HepG2 (cell line): Measurements from ENCODE around the gene P4HB. TPM values are rescaled to one million over a fixed set of nuclear protein-coding genes. Genes with fewer than 3 reads are reported as not detected.

ENCODE experiments used
- DPF2 ChIP-seq: sonication (generic); formaldehyde crosslinking; IDR thresholded peaks from 2 replicates; pipeline ENCODE4 v1.4.0; 2020; ENCODE audit warnings: mild to moderate bottlenecking, low read depth, missing genetic modification reagents, borderline replicate concordance
- HES4 ChIP-seq: sonication (generic); formaldehyde crosslinking; IDR thresholded peaks from 2 replicates; pipeline ENCODE4 v1.9.0; 2021; ENCODE audit warnings: mild to moderate bottlenecking, missing genetic modification reagents, borderline replicate concordance
- HIVEP1 ChIP-seq: sonication (generic); formaldehyde crosslinking; IDR thresholded peaks from 2 replicates; pipeline ENCODE4 v1.4.0; 2020; ENCODE audit warnings: mild to moderate bottlenecking, missing genetic modification reagents
- MED1 ChIP-seq: sonication (generic); formaldehyde crosslinking; IDR thresholded peaks from 2 replicates; pipeline ENCODE4 v1.4.0; 2020; ENCODE audit warnings: missing genetic modification reagents
- NFYC ChIP-seq: IDR thresholded peaks from 2 replicates; pipeline ENCODE4 v1.6.1; 2016; ENCODE audit warnings: missing genetic modification reagents, missing compliant biosample characterization
- PAX8 ChIP-seq: sonication (generic); formaldehyde crosslinking; IDR thresholded peaks from 2 replicates; pipeline ENCODE4 v1.8.0; 2022; ENCODE audit warnings: mild to moderate bottlenecking, missing genetic modification reagents, borderline replicate concordance
- RFXAP ChIP-seq: sonication (generic); formaldehyde crosslinking; IDR thresholded peaks from 2 replicates; pipeline ENCODE4 v1.4.0; 2020; ENCODE audit warnings: missing genetic modification reagents, borderline replicate concordance
- ZBTB8A ChIP-seq: sonication (generic); formaldehyde crosslinking; IDR thresholded peaks from 2 replicates; pipeline ENCODE4 v1.4.0; 2020; ENCODE audit warnings: mild to moderate bottlenecking, low read depth, missing genetic modification reagents, borderline replicate concordance
- ZNF251 ChIP-seq: sonication (generic); formaldehyde crosslinking; IDR thresholded peaks from 2 replicates; pipeline ENCODE4 v1.9.0; 2021; ENCODE audit warnings: mild to moderate bottlenecking, missing genetic modification reagents
- ZNF317 ChIP-seq: sonication (generic); formaldehyde crosslinking; IDR thresholded peaks from 2 replicates; pipeline ENCODE4 v1.5.0; 2020; ENCODE audit warnings: mild to moderate bottlenecking, missing genetic modification reagents
- ZNF589 ChIP-seq: sonication (generic); formaldehyde crosslinking; conservative IDR thresholded peaks from 2 replicates; pipeline ENCODE4 v1.8.0; 2022; ENCODE audit warnings: mild to moderate bottlenecking, moderate library complexity, missing genetic modification reagents
- ZSCAN22 ChIP-seq: sonication (generic); formaldehyde crosslinking; IDR thresholded peaks from 2 replicates; pipeline ENCODE4 v1.4.0; 2020; ENCODE audit warnings: mild to moderate bottlenecking, missing genetic modification reagents
- polyA plus RNA-seq, 8 experiments: library from polyadenylated mRNA; depleted of rRNA in 3 of 8; stranded (reverse) in 7 of 8; unstranded in 1 of 8; fragments of >200 nt; fragmentation: Illumina TruSeq in 4 of 8; extraction: Trizol in 4 of 8; gene quantifications; 2 replicates each; pipeline versions ENCODE4 v1.2.1 to v1.2.3, GENCODE V29; 2011 to 2016; ENCODE audit warnings: low read depth in 4 of 8, missing spikeins in 1 of 8, mixed read lengths in 1 of 8; ENCODE audit not compliant: insufficient read depth in 1 of 8
- total RNA-seq, 5 experiments: library from RNA; depleted of rRNA; stranded (reverse); fragments of >200 nt; fragmentation: Illumina TruSeq; extraction: Trizol; gene quantifications; 2 replicates each; pipeline ENCODE4 v1.2.3, GENCODE V29; 2016; ENCODE audit warnings: low read depth in 1 of 5
- TF ChIP-seq, protein P1 (sequence below): sonication (generic); formaldehyde crosslinking; IDR thresholded peaks from 2 replicates; pipeline ENCODE4 v1.4.0; 2020; ENCODE audit warnings: missing genetic modification reagents, borderline replicate concordance
- TF ChIP-seq, protein P2 (sequence below): sonication (generic); formaldehyde crosslinking; IDR thresholded peaks from 2 replicates; pipeline ENCODE4 v1.8.0; 2023; ENCODE audit warnings: mild to moderate bottlenecking, missing genetic modification reagents
- TF ChIP-seq, protein P3 (sequence below): sonication (generic); formaldehyde crosslinking; IDR thresholded peaks from 2 replicates; pipeline ENCODE4; 2020; ENCODE audit warnings: missing genetic modification reagents, mild to moderate bottlenecking, borderline replicate concordance
- TF ChIP-seq, protein P4 (sequence below): sonication (generic); formaldehyde crosslinking; IDR thresholded peaks from 2 replicates; pipeline ENCODE4 v1.4.0; 2020; ENCODE audit warnings: mild to moderate bottlenecking, missing genetic modification reagents, borderline replicate concordance

P4HB gene
- total and polyA plus RNA-seq, 2 of the 13 experiments (the other 11 are each of a cell fraction or from before 2014, with no cell fraction given): 185 to 782 TPM

DNA sequence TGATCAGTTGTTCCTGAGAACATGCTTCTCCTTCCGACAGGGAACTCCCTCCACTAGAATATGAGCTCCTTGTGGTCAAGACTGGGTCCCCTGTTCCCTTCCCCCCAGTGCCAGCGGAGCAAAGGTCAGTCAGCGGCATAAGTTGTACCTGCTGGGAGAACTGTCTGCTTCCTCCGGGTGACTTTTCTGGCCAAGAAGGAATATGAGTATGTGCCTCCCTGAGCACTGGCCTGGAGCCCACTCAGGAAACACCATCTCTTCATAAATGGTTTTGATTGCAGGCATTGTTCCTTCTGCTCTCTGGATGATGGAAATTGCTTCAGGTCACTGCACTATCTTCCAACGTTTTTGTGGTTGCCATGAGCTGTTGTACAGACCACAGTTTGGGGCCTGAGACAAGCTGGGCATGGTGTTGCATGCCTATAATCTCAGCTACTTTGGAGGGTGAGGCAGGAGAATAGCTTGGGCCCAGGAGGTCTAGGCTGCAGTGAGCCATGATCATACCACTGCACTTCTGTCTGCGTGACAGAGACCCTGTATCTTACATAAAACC, 2.9 kb upstream of the P4HB start (continued):
- TF ChIP-seq, protein P1, sequence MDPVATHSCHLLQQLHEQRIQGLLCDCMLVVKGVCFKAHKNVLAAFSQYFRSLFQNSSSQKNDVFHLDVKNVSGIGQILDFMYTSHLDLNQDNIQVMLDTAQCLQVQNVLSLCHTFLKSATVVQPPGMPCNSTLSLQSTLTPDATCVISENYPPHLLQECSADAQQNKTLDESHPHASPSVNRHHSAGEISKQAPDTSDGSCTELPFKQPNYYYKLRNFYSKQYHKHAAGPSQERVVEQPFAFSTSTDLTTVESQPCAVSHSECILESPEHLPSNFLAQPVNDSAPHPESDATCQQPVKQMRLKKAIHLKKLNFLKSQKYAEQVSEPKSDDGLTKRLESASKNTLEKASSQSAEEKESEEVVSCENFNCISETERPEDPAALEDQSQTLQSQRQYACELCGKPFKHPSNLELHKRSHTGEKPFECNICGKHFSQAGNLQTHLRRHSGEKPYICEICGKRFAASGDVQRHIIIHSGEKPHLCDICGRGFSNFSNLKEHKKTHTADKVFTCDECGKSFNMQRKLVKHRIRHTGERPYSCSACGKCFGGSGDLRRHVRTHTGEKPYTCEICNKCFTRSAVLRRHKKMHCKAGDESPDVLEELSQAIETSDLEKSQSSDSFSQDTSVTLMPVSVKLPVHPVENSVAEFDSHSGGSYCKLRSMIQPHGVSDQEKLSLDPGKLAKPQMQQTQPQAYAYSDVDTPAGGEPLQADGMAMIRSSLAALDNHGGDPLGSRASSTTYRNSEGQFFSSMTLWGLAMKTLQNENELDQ (CRISPR knock-in tag): no peak
- TF ChIP-seq DPF2 (CRISPR knock-in tag) (0 out of 2 replicates have a peak, but pooled peaks have one; percentile 26), HES4 (CRISPR knock-in tag) (0 out of 2 replicates have a peak, but pooled peaks have one; percentile 36), ZSCAN22 (CRISPR knock-in tag) (no peak), MED1 (CRISPR knock-in tag) (no peak), RFXAP (CRISPR knock-in tag) (no peak), HIVEP1 (CRISPR knock-in tag) (0 out of 2 replicates have a peak, but pooled peaks have one; percentile 42), PAX8 (CRISPR knock-in tag) (no peak), ZNF589 (CRISPR knock-in tag) (no peak), ZBTB8A (CRISPR knock-in tag) (no peak), ZNF251 (0 out of 2 replicates have a peak, but pooled peaks have one; percentile 72), NFYC (CRISPR knock-in tag) (no peak), ZNF317 (CRISPR knock-in tag) (no peak)
- TF ChIP-seq, protein P2, sequence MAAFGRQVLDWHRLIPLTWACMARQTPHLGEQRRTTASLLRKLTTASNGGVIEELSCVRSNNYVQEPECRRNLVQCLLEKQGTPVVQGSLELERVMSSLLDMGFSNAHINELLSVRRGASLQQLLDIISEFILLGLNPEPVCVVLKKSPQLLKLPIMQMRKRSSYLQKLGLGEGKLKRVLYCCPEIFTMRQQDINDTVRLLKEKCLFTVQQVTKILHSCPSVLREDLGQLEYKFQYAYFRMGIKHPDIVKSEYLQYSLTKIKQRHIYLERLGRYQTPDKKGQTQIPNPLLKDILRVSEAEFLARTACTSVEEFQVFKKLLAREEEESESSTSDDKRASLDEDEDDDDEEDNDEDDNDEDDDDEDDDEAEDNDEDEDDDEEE (CRISPR knock-in tag): peak; percentile 55; the same call in 1 of the 2 replicates
- TF ChIP-seq, protein P3, sequence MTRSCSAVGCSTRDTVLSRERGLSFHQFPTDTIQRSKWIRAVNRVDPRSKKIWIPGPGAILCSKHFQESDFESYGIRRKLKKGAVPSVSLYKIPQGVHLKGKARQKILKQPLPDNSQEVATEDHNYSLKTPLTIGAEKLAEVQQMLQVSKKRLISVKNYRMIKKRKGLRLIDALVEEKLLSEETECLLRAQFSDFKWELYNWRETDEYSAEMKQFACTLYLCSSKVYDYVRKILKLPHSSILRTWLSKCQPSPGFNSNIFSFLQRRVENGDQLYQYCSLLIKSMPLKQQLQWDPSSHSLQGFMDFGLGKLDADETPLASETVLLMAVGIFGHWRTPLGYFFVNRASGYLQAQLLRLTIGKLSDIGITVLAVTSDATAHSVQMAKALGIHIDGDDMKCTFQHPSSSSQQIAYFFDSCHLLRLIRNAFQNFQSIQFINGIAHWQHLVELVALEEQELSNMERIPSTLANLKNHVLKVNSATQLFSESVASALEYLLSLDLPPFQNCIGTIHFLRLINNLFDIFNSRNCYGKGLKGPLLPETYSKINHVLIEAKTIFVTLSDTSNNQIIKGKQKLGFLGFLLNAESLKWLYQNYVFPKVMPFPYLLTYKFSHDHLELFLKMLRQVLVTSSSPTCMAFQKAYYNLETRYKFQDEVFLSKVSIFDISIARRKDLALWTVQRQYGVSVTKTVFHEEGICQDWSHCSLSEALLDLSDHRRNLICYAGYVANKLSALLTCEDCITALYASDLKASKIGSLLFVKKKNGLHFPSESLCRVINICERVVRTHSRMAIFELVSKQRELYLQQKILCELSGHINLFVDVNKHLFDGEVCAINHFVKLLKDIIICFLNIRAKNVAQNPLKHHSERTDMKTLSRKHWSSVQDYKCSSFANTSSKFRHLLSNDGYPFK (CRISPR knock-in tag): 0 out of 2 replicates have a peak, but pooled peaks have one; percentile 16
- TF ChIP-seq, protein P4, sequence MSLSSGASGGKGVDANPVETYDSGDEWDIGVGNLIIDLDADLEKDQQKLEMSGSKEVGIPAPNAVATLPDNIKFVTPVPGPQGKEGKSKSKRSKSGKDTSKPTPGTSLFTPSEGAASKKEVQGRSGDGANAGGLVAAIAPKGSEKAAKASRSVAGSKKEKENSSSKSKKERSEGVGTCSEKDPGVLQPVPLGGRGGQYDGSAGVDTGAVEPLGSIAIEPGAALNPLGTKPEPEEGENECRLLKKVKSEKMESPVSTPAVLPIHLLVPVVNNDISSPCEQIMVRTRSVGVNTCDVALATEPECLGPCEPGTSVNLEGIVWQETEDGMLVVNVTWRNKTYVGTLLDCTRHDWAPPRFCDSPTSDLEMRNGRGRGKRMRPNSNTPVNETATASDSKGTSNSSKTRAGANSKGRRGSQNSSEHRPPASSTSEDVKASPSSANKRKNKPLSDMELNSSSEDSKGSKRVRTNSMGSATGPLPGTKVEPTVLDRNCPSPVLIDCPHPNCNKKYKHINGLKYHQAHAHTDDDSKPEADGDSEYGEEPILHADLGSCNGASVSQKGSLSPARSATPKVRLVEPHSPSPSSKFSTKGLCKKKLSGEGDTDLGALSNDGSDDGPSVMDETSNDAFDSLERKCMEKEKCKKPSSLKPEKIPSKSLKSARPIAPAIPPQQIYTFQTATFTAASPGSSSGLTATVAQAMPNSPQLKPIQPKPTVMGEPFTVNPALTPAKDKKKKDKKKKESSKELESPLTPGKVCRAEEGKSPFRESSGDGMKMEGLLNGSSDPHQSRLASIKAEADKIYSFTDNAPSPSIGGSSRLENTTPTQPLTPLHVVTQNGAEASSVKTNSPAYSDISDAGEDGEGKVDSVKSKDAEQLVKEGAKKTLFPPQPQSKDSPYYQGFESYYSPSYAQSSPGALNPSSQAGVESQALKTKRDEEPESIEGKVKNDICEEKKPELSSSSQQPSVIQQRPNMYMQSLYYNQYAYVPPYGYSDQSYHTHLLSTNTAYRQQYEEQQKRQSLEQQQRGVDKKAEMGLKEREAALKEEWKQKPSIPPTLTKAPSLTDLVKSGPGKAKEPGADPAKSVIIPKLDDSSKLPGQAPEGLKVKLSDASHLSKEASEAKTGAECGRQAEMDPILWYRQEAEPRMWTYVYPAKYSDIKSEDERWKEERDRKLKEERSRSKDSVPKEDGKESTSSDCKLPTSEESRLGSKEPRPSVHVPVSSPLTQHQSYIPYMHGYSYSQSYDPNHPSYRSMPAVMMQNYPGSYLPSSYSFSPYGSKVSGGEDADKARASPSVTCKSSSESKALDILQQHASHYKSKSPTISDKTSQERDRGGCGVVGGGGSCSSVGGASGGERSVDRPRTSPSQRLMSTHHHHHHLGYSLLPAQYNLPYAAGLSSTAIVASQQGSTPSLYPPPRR: 0 out of 2 replicates have a peak, but pooled peaks have one; percentile 10
